Tibial nerve (tissue), 4 donors: ENCODE data around the gene EPB41L4B.

ENCODE experiments used
- EP300 ChIP-seq, 2 donors: sonication (generic); formaldehyde crosslinking; IDR thresholded peaks; one replicate each; pipeline ENCODE4 v1.6.1; 2017; ENCODE audit warnings: antibody characterized with exemption in 2 of 2, mild to moderate bottlenecking in 1 of 2
- TF ChIP-seq, protein P1 (sequence below), 5 experiments: fragments of 200-600 bp in 3 of 5; fragments of 450-650 bp in 2 of 5; sonication (generic) in 3 of 5; IDR thresholded peaks; one replicate each; pipeline ENCODE4 v1.5.1; 2016 to 2019; ENCODE audit warnings: antibody characterized with exemption in 5 of 5, mild to moderate bottlenecking in 3 of 5, moderate library complexity in 2 of 5

DNA sequence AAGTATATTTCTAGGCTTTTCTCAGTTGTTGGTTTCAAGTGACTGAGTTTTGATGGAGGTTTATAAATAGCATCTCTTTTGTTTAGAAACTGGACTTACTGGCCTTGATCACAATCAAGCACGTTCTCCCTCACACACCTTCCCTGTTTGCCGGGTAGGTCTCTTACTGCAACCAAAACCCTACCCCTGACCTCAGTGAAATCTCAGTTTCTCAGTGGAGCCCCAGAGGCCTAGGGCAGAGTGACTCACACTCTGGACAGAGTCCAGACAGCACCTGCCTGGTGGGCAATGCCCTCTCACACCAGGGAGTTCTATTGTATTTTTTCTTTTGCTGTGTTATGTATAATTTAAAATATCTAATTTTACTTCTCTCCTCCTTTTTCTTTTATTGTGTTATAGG is 48.4 kb upstream of the EPB41L4B start:
- TF ChIP-seq, protein P1, sequence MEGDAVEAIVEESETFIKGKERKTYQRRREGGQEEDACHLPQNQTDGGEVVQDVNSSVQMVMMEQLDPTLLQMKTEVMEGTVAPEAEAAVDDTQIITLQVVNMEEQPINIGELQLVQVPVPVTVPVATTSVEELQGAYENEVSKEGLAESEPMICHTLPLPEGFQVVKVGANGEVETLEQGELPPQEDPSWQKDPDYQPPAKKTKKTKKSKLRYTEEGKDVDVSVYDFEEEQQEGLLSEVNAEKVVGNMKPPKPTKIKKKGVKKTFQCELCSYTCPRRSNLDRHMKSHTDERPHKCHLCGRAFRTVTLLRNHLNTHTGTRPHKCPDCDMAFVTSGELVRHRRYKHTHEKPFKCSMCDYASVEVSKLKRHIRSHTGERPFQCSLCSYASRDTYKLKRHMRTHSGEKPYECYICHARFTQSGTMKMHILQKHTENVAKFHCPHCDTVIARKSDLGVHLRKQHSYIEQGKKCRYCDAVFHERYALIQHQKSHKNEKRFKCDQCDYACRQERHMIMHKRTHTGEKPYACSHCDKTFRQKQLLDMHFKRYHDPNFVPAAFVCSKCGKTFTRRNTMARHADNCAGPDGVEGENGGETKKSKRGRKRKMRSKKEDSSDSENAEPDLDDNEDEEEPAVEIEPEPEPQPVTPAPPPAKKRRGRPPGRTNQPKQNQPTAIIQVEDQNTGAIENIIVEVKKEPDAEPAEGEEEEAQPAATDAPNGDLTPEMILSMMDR (IDR thresholded peaks at IDR 0.05): no peak
- no peak for TF ChIP-seq EP300 (IDR thresholded peaks at IDR 0.05)
